ENCODE data around the gene CASR.

The CASR gene

GRCh38 chr3:122263058-122263457, 79.6 kb downstream of the CASR start:
- DNase-seq: no peak

GRCh38 chr3:122263974-122264588, 80.6 kb downstream of the CASR start:
- DNase-seq: no peak

GRCh38 chr3:122265957-122266356, 82.5 kb downstream of the CASR start:
- DNase-seq: no peak

GRCh38 chr3:122268257-122269024, 85.0 kb downstream of the CASR start:
- no peak for DNase-seq

- DNase-seq: no peak
Observed at GRCh38 chr3:122269045-122269444, 85.6 kb downstream of the CASR start.

- no peak for DNase-seq
Observed at GRCh38 chr3:122271246-122271898, 87.9 kb downstream of the CASR start.

GRCh38 chr3:122272879-122273278, 89.4 kb downstream of the CASR start:
- DNase-seq: no peak

- no peak for DNase-seq
Observed at GRCh38 chr3:122273498-122273897, 90.0 kb downstream of the CASR start.

GRCh38 chr3:122281891-122282290, 98.4 kb downstream of the CASR start:
- no peak for DNase-seq

- DNase-seq: no peak
Observed at GRCh38 chr3:122283796-122284445, 100.5 kb downstream of the CASR start.

GRCh38 chr3:122284486-122284885, 101.0 kb downstream of the CASR start:
- DNase-seq: no peak

GRCh38 chr3:122294359-122294758, 110.9 kb downstream of the CASR start:
- no peak for DNase-seq

GRCh38 chr3:122295266-122296062, 112.0 kb downstream of the CASR start:
- no peak for DNase-seq

- no peak for DNase-seq
Observed at GRCh38 chr3:122298239-122298638, 114.8 kb downstream of the CASR start.

- DNase-seq: no peak
Observed at GRCh38 chr3:122299215-122299614, 115.7 kb downstream of the CASR start.

GRCh38 chr3:122299872-122300460, 116.5 kb downstream of the CASR start:
- DNase-seq: peak in 1 of 2 donors; percentile 59

- DNase-seq: no peak
Observed at GRCh38 chr3:122301063-122301462, 117.6 kb downstream of the CASR start.

- no peak for DNase-seq
Observed at GRCh38 chr3:122305818-122306621, 122.6 kb downstream of the CASR start.

GRCh38 chr3:122306622-122306953, 123.1 kb downstream of the CASR start:
- no peak for DNase-seq

GRCh38 chr3:122307094-122307687, 123.7 kb downstream of the CASR start:
- no peak for DNase-seq

GRCh38 chr3:122307976-122308375, 124.5 kb downstream of the CASR start:
- DNase-seq: no peak
